Measurements from ENCODE around the gene LILRB1. TPM values are rescaled to one million over a fixed set of nuclear protein-coding genes. Genes with fewer than 3 reads are reported as not detected.

LILRB1 gene
- total RNA-seq, 4 donors from 2014 or later, result 1.4 to 5.0 (median 2.7) TPM

DNA sequence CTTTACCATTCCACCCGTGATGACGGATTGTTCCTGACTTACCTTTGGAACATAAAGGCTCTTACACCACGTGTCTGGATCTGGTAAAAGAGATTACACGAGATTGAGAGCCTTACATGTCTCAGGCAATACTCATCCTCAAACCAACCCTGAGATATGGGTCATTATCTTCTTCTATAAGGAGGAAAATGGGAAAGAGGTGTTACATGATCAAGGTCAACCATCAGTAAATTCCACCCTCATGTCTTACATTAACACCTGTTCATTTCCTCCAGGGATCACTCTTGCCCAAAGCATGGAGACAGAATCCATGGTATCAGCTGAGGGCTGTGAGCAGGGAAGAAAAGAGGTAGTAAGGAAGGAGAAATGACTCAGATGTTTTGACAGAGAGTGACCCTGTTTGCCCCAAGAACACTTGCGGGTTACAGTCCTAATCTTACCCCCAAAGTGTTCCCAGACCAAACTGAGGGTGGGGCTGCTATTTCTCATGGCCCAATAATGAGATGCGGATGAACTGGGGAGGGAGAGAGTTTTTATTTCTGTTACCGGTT lies 52.1 kb downstream of the LILRB1 start:
- intact Hi-C loops (cut with DNase I), result no loop called here
- no peak for DNase-seq (ENCODE audit: extremely low spot score)
- H3K27me3 ChIP-seq, result peaks cover 0 to 53% (median 0%) of the 10 kb centered on the region in 4 donors

DNA sequence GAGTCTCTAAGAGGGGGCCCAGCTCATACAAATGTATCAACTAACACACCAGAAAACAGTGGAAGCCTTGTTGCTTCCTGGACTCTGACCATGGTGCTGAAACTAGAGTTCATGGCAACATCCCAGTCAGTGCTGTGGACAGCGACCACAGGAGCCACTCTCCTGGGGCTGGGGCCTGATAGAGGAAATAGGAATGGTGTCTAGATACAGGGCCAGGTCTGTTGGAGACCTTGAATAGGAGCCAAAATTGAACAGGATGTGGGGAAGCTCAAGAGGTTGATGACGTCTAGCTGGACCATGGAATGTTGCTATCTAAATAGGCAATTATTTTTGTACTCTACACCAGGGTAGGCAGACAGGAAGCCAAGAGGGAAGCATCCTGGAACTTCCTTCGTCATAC lies 54.2 kb downstream of the LILRB1 start:
- no peak overlapping the region for H3K4me3 ChIP-seq
- DNase-seq (ENCODE audit: extremely low spot score), result no peak
- H3K27me3 ChIP-seq, result peaks cover 0 to 41% (median 0%) of the 10 kb centered on the region in 4 donors
- no peaks in the 10 kb centered on the region for H3K36me3 ChIP-seq
- WGBS, result 14% methylated on average over 3 of the region's 3 CpGs
- H3K9me3 ChIP-seq, result no peaks in the 10 kb centered on the region
- H3K27ac ChIP-seq (replicated peaks in 1 of 4), result no peak overlapping the region
- TF ChIP-seq, protein P1, sequence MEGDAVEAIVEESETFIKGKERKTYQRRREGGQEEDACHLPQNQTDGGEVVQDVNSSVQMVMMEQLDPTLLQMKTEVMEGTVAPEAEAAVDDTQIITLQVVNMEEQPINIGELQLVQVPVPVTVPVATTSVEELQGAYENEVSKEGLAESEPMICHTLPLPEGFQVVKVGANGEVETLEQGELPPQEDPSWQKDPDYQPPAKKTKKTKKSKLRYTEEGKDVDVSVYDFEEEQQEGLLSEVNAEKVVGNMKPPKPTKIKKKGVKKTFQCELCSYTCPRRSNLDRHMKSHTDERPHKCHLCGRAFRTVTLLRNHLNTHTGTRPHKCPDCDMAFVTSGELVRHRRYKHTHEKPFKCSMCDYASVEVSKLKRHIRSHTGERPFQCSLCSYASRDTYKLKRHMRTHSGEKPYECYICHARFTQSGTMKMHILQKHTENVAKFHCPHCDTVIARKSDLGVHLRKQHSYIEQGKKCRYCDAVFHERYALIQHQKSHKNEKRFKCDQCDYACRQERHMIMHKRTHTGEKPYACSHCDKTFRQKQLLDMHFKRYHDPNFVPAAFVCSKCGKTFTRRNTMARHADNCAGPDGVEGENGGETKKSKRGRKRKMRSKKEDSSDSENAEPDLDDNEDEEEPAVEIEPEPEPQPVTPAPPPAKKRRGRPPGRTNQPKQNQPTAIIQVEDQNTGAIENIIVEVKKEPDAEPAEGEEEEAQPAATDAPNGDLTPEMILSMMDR (IDR thresholded peaks at IDR 0.05), result no peak
- TF ChIP-seq POLR2AphosphoS5 (IDR thresholded peaks at IDR 0.05) (no peak), EP300 (IDR thresholded peaks at IDR 0.05) (no peak), POLR2A (IDR thresholded peaks at IDR 0.05; ENCODE audit: low read depth) (no peak)
- intact Hi-C loops (cut with DNase I), result no loop called here
- no peaks in the 10 kb centered on the region for H3K4me1 ChIP-seq

More for the DNA sequence above, 52.1 kb downstream of the LILRB1 start:
- Histone ChIP-seq H3K4me3 (no peak overlapping the region), H3K27ac (replicated peaks in 1 of 4) (no peak overlapping the region), H3K4me1 (no peaks in the 10 kb centered on the region), H3K36me3 (no peaks in the 10 kb centered on the region), H3K9me3 (no peaks in the 10 kb centered on the region)
- no peak for TF ChIP-seq EP300 (IDR thresholded peaks at IDR 0.05)
- 55% methylated on average over 7 of the region's 7 CpGs for WGBS

Small RNA genes within 50 kb of the gene (small RNA-seq; reads per million reads assigned to genes)
- 0 reads per million in 3 donors for gene AC245036.3
- gene MIR8061, result 0 reads per million in 3 donors

Other genes starting within 250 kb of the LILRB1 start
- gene TTYH1, start 215.0 kb upstream of the LILRB1 start, total RNA-seq, result 1 to 10 TPM in 3 of 4 donors, under 1 TPM in 1; 0.83 to 8.0 (median 5.6) TPM
- gene LENG8, start 181.3 kb upstream of the LILRB1 start, total RNA-seq, result 100 to 1,000 TPM in 1 of 4 donors, 10 to 100 TPM in 3; 42.9 to 115 (median 72.2) TPM
- gene LENG9, start 166.7 kb upstream of the LILRB1 start, total RNA-seq, result 1 to 10 TPM; 5.4 to 9.3 (median 8.1) TPM
- gene CDC42EP5, start 157.2 kb upstream of the LILRB1 start, total RNA-seq, result 10 to 100 TPM; 10.8 to 27.1 (median 20.6) TPM
- gene LAIR2, start 127.7 kb upstream of the LILRB1 start, total RNA-seq, result not detected
- 1 to 10 TPM in 3 of 4 donors, under 1 TPM in 1; 0.83 to 4.6 (median 2.3) TPM for gene LILRA2, start 56.7 kb upstream of the LILRB1 start, total RNA-seq
- 1 to 10 TPM in 1 of 4 donors, under 1 TPM in 3; 0.23 to 2.0 (median 0.47) TPM for gene LILRA1, start 36.9 kb upstream of the LILRB1 start, total RNA-seq
- gene LILRB4, start 32.5 kb downstream of the LILRB1 start, total RNA-seq, result 10 to 100 TPM in 1 of 4 donors, 1 to 10 TPM in 3; 4.9 to 16.2 (median 6.5) TPM
- not detected for gene KIR3DL3, start 94.0 kb downstream of the LILRB1 start, total RNA-seq
- gene KIR2DL3, start 108.0 kb downstream of the LILRB1 start, total RNA-seq, result not detected
- not detected for gene KIR2DL1, start 139.3 kb downstream of the LILRB1 start, total RNA-seq
- gene KIR2DL4, start 173.1 kb downstream of the LILRB1 start, total RNA-seq, result not detected
- not detected for gene KIR3DL1, start 186.0 kb downstream of the LILRB1 start, total RNA-seq
- gene KIR2DS4, start 202.2 kb downstream of the LILRB1 start, total RNA-seq, result not detected
- gene KIR3DL2, start 220.0 kb downstream of the LILRB1 start, total RNA-seq, result not detected
- 1 to 10 TPM in 2 of 4 donors, under 1 TPM in 1, not detected in 1; 0.29 to 6.3 (median 1.4) TPM for gene FCAR, start 243.8 kb downstream of the LILRB1 start, total RNA-seq

All from esophagus muscularis mucosa (tissue), 4 donors.